Prostate gland (tissue), 2 donors: Measurements from ENCODE around the gene NOL3.

Experiments
- CTCF ChIP-seq, 4 experiments: fragments of 200-600 bp in 2 of 4; fragments of 450-650 bp in 2 of 4; sonication (generic) in 2 of 4; IDR thresholded peaks; 1 replicate in 3 of 4; 2 replicates in 1 of 4; pipeline ENCODE4 v1.5.1; 2016 to 2019; ENCODE audit warnings: antibody characterized with exemption in 4 of 4, mild to moderate bottlenecking in 2 of 4, moderate library complexity in 2 of 4
- POLR2A ChIP-seq: fragments of 450-650 bp; IDR thresholded peaks from one replicate; pipeline ENCODE4 v1.6.1; 2016; ENCODE audit warnings: antibody characterized with exemption, mild to moderate bottlenecking
- POLR2AphosphoS5 ChIP-seq: sonication (generic); formaldehyde crosslinking; IDR thresholded peaks from one replicate; pipeline ENCODE4 v1.6.1; 2017; ENCODE audit warnings: antibody characterized with exemption

- no peak for TF ChIP-seq CTCF (IDR thresholded peaks at IDR 0.05)
- no peak for TF ChIP-seq POLR2AphosphoS5
- no peak for TF ChIP-seq POLR2A
Observed at GRCh38 chr16:67173323-67173722, 3.0 kb downstream of the NOL3 start.
